ENCODE results near the gene OR10G8.
"Not testable (repeated sequence)": the region's sequence is repeated elsewhere in the genome, so short reads cannot be mapped to it uniquely, and the experiment has no call there.

Gene OR10G8, protein sequence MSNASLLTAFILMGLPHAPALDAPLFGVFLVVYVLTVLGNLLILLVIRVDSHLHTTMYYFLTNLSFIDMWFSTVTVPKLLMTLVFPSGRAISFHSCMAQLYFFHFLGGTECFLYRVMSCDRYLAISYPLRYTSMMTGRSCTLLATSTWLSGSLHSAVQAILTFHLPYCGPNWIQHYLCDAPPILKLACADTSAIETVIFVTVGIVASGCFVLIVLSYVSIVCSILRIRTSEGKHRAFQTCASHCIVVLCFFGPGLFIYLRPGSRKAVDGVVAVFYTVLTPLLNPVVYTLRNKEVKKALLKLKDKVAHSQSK

DNA sequence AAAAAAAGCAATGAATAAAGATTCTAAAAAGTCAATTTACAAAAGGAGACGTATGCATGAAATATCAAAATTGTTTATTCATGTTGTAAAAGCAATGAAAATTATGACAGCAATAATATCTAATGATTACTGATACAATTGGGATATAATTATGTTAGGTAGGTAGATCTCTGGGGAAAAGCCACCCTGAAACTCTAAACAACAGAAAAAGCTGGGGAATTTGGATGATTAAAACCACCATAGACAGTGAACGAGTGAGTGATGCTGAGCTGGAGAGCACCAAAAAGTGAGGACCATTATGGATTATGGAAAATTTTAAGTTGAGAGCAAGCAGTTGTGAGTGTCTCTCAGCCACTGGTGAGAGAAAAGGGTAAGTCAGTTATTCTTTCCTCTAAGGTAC lies at the start of gene OR10G8:
Gene OR10G8, plus strand, starts transcription at position 301 of the 400 bp plus-strand sequence. CDS start 2,825 bp downstream, outside the sequence.
- DNase-seq (ENCODE audit: low spot score), result no peak
- no peak for FAIRE-seq

DNA sequence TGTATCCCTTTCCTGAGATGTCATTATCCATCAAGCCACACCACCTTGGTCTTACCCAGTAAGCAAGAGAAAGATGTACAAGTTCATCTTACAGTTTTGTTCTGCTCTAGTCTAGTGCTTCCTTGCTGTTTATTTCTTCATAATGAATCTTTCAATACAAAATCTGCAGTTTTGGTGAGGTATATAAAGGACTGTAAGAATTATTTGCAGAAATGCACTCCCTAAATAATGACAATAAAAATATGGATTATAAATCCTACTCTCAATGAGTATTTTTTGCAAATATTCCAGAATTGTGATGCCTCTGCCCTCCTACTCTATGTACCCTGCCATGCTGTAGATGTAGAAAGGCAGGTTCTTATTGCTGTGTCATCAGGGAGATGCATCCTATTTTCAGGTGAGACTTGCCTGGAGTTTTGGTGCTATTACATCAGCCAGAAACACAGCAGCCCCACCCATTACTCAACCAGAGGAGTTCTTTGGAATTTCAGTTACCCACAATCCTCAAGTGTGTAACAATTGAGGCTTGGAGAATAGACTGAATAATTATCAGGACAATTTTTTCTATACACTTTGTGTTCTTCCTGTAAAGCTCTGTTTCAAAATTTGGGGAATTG lies 48.8 kb upstream of the OR10G8 start, which contains the start of gene OR10S1:
Gene OR10S1, minus strand, starts transcription at position 51 of the 617 bp plus-strand sequence. CDS start 117 bp downstream, outside the sequence.
- DNase-seq (ENCODE audit: low spot score), result no peak
- FAIRE-seq, result no peak

DNA sequence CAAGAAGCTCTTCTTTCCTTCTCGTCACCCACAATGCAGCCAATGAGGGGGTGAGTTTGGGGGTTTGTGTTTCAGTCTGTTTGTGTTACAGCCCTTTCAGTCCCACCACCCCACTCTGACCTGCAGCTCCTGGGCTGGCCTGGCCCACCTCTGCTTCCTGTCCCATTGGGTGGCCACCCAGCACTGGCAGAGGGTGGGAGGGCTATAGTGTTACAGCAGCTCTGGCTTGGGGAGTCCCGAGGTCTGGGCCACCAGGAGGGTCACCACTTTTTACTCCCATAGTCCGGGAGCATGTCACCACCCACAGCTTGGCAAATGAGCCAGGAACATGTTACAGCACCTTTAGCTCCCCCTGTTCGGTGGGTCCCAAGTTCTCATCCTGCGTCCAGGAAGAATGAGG lies 47.3 kb upstream of the OR10G8 start:
- no peak for DNase-seq (ENCODE audit: low spot score)
- no peak for FAIRE-seq

DNA sequence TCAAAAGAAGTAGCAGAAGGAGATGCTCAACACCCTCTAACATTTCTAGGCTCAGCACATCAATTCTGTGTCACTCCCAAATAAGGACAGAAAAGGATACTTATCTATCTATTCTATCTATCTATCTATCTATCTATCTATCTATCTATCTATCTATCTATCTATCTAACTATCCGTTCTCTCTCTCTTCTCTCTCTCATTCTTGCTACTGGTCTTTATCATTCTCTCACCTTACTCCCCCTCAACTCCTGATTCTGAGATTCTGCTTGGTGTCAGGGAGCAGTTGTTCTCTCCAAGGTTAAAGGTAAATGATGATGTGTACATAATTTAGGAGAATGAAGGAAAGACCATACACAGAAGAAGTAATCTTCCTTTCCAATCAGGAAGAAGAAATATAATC lies 31.5 kb upstream of the OR10G8 start, which contains the start of gene OR10G6:
Gene OR10G6, minus strand, starts transcription at position 43 of the 400 bp plus-strand sequence. Its CDS starts 0 bp downstream, at position 43.
- DNase-seq (ENCODE audit: low spot score) (no peak), FAIRE-seq (no peak)

DNA sequence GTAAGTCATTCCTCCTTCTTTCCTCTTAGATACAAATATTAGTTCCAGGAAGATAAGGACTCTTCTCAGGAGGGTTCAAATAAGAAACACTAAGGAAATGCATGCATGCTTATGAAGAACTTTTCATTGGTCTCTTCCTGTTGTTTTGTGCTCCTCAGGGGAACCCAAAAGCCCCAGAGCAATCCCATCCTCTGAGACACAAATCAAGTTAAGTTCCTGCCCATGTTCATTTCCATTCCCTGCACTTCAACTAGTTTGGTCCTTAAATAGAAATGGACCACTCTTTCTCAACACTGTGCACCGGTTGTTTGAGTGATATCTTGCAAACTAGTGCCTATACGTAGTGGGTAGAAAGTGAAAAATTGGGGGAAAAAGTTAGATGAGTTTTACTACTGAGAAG lies 13.9 kb upstream of the OR10G8 start, which contains the start of gene OR10G4:
Gene OR10G4, plus strand, starts transcription at position 301 of the 400 bp plus-strand sequence. CDS start 2,578 bp downstream, outside the sequence.
- FAIRE-seq (no peak), DNase-seq (ENCODE audit: low spot score) (no peak)

DNA sequence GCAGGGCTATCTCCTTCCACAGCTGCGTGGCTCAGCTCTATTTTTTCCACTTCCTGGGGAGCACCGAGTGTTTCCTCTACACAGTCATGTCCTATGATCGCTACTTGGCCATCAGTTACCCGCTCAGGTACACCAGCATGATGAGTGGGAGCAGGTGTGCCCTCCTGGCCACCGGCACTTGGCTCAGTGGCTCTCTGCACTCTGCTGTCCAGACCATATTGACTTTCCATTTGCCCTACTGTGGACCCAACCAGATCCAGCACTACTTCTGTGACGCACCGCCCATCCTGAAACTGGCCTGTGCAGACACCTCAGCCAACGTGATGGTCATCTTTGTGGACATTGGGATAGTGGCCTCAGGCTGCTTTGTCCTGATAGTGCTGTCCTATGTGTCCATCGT lies 10.8 kb upstream of the OR10G8 start:
- not testable (repeated sequence) for DNase-seq (ENCODE audit: low spot score); FAIRE-seq

DNA sequence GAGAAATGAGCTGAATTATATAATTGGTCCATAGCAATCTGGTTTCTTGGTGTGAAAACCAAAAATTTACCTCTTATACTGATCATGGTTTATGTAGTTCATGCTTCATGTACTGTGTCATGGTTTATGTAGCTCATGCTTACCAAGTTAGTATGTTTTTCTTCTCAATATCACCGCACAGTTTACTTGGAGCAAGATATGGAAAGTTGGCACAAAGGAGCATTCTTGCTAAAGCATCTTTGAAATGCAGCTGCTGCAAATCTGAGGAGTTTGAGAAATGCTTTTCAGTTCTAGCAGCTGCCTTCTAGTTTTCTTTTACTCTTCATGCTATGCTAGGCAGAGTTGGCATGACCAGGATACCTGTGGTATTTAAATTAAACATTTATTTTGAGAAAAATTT lies 10.1 kb downstream of the OR10G8 start:
- FAIRE-seq (no peak), DNase-seq (ENCODE audit: low spot score) (no peak)

DNA sequence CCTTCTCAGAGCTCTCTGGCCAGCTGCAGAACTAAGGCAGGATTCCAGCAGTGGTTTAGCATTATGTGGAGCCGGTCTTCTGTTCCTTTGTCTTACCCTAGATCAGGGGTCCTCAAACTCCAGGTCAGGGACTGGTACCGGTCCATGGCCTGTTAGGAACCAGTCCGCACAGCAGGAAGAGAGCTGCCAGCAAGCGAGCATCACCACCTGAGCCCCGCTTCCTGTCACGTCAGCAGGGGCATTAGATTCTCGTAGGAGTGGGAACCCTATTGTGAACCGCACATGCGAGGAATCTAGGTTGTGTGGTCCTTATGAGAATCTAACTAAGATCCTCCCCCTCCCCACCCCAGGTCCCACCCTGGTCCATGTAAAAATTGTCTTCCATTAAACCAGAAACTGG lies 13.0 kb downstream of the OR10G8 start:
- no peak for FAIRE-seq
- no peak for DNase-seq (ENCODE audit: low spot score)

DNA sequence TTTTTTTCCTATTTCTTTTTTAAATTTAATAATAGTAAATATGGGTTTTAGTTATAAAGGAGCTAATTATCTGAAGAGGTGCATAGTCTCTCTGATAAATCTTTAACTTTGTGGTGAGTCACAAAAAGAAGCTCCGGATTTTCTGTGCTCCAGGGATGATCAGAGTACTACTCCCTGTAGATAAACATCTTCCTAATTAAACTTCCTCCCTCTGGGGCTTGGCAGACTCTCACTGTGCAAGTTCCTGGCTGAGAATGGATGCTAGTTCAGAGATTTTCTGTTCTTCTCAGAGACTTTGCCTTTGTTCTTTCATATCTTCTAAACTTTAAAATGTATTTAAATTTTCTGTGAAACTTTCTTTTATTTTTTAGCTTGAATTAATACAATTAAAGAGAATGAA lies 14.7 kb downstream of the OR10G8 start, which contains the start of gene OR10G7:
Gene OR10G7, minus strand, starts transcription at position 72 of the 400 bp plus-strand sequence. CDS start 2,324 bp downstream, outside the sequence.
- DNase-seq (ENCODE audit: low spot score), result no peak

DNA sequence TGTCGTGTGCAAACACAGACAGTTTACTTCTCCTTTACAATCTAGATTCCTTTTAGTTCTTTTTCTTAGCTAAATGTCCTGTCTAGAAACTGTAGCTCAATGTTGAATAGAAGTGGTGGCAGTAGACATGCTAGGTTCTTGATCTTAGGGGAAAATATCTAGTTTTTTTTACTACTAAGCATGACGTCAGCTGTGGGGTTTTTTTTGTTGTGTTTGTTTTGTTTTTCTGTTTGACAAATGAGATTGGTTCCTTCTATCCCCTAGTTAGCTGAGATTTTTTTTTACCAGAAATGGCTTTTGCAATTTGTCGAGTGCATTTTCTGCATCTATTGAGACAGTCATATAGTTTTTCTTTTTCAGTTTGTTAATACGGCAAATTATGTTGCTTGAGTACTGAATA lies 16.8 kb downstream of the OR10G8 start:
- no peak for DNase-seq (ENCODE audit: low spot score)
- no peak for FAIRE-seq

More for the DNA sequence above, 14.7 kb downstream of the OR10G8 start, which contains the start of gene OR10G7:
- FAIRE-seq, result no peak

DNA sequence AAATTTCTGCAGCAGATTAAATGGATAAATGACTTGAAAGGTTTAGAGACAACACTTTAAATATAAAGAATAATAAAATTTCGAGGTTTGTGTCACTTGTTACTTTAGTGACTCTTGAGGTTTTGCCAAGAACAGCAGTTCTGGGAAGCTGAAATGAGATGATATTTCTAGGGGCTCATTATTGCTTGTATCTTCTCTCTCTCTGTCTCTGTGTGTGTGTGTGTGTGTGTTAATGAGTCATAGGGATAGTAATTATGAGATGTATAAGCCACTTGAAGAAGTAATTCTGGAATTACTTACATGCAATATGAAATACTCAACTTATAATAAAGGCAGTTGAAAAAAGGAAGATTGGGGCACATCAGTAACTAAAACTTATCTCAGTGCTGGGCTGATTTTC lies 24.1 kb downstream of the OR10G8 start:
- no peak for DNase-seq (ENCODE audit: low spot score)
- FAIRE-seq, result no peak

DNA sequence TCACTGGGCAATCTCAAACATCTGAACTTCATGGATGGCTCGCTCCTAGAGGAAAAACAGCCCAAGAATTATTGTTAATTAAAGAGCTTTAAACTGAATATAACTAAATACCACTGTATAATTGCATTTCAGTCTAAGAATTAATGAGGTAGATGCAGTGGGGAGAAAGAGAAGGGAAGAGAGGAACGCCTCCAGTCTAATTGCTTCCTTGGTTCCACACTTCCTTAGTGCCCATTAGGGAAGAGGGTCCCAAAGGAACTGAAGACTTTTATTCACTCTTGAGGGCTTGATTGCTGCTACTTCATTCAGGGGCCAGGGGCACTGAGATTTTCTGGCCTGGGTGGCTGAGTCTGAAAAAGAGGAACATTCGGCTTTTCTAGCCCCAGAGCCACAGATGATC lies 26.4 kb downstream of the OR10G8 start:
- DNase-seq (ENCODE audit: low spot score), result no peak
- no peak for FAIRE-seq

DNA sequence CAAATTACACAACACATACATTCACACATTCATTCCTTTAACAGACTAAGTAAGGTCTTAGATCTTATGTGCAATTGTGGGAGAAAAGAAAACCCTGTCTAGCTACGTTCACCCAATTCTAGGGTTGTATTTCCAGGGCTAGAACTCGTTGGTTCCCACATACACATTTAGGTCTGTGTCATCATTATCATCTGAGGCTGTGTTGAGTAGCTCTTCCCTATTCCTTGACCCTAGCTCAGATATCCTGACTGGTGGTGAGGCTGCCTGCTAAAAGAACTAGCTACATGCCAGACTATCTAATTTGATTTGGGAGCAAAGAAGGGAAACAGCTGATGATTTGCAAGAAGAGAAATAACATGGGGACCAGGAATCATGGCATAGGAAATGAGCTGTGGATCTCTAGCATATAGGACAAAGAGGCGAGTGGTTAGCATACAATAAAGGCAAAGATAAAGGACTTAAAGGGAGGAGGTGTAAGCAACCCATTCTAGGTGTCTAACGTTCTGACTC lies 42.1 kb downstream of the OR10G8 start:
- DNase-seq (ENCODE audit: low spot score) (no peak), FAIRE-seq (no peak)

DNA sequence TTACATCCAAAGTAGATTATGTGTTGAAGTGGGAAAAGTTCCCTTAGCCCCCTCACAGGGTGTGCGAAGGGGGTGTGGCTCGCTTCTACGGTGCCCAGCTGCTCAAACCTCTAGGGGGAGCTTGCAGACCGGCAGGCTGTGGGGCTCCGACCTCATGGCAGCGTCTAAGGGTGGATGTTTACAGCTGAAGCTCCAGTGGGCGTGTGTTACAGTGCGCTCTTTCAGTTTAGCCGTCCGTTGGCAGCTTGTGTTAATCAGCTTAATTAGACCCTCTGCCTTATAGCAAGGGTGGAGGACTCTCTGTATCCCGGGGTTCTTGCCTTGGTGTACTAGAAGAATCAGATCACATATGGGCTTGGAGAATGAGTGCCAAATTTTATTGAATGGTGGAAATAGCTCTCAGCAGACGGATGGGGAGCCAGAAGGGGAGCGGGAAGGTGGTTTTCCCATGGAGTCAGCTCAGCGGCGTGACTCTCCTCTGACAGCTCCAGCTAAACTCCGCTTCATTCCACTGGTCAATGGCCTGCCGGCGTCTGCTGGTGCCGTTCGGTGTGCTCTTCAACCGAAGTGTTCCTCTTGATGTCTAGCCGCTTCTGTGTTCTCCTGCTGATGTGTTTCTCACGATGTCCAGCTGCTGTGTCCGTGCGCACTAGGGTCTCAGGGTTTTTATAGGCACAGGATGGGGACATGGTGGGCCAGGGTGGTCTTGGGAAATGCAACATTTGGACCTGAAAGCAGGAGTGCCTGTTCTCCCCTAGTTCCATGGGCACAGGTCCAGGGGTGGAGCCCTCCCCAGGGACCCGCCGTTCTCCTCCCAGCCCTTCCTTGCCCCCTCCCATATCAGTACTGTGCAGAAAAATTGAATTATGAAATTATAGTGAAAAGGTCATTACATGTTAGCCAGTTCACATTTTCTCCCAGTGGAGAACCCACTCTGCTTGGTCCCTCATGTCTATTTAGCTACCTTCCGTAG lies 43.1 kb downstream of the OR10G8 start:
- no peak for DNase-seq (ENCODE audit: low spot score)
- no peak for FAIRE-seq

DNA sequence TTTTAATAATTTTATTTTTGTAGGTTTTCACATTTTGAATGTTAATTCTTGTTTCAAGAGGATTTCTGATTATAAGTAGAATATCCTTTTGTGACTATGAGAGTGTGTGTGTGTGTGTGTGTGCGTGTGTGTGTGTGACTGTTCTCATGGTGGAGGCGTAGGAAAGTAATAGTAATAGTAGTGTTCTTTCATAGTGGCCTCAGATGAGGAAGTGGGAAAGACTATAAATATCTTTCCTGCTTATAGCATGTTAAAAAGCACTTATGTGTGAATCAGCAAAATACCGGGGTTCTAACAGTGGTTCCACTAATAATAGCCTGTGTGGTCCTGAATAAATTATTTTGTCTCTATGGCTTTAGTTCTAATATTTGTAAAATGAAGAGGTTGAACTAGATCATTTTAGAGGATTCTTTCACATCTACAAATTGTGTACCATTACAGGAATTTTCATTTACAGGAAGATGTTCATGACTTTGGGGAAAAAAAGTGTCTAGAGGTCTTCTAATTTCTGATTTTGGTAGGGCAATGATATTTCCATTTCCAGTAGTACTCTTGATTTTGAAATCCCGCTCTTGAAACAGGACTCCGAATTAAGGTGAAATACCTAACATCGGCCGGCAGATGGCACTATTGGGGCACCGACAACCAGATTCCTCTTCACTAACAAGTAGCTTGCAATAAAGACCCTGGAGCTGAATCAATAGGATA lies 44.5 kb downstream of the OR10G8 start:
- peak; percentile 25 for DNase-seq (ENCODE audit: low spot score)
- no peak for FAIRE-seq

DNA sequence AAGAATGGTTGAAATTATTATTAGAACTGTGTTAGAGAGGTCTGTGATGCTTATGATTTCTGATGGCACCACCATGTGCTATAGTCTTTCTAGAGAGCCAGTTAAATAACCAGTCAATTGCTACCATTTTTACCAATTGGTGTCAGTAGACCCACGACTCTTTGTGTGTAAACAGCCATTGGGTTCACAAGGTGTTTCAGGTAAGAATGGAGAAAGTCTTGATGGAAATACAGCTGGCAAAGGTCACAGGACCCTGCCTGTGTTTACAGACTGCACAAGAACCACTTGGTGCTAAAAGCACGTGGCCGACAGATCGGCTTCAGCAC lies 45.0 kb downstream of the OR10G8 start:
- no peak for DNase-seq (ENCODE audit: low spot score)
- no peak for FAIRE-seq

DNA sequence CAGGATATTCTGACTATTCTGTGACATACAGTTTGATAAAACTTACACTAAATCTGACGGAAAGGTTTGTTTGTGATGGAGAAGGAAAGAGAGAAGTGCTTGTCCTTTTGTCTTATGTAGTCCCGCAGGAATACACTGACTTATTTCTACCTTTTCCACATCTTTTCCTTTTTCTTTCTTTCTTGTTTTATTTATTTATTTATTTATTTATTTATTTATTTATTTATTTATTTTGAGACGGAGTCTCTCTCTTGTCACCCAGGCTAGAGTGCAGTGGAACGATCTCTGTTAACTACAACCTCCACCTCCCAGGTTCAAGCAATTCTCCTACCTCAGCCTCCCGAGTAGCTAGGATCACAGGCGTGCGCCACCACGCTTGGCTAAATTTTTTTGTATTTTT lies 45.5 kb downstream of the OR10G8 start:
- FAIRE-seq, result no peak

DNA sequence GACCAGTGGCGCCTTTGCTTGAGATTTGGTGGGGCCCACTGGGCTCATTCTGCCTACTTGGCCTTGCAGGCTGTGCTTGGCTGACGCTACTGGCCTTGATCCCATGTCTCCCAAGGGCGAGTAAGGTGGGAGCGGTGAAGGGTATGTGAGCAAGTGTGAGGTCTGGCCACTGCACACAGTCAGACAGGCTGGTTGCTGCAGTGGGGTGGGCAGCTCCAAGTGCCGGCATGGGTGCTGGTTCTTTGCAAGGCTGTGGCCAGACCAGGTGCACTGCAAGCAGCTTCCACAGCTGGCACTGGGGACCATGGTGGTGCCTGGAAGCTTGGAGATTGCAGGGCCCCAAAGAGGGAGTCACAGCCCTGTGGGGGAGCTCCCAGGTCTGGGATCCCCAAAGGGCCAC lies 48.0 kb downstream of the OR10G8 start:
- DNase-seq (ENCODE audit: low spot score) (no peak), FAIRE-seq (no peak)

More for the DNA sequence above, 45.5 kb downstream of the OR10G8 start:
- no peak for DNase-seq (ENCODE audit: low spot score)

DNA sequence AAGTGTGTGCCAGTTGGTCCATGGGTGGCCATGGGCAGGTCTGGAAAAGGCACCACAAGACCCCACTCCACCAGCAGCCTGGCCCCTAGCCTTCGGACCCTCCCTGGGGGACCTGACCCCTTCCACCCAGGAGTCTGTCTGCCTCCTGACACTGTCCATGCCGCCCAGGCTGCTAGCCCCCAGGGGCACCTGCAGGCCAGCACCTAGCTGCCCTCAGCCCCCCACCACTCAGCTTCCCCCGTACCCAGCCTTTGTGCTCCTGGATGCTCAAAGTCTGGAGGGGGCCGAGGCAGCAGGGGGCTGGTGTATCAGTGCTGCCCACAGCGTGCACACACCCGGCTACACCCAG lies 48.9 kb downstream of the OR10G8 start:
- no peak for FAIRE-seq

DNA sequence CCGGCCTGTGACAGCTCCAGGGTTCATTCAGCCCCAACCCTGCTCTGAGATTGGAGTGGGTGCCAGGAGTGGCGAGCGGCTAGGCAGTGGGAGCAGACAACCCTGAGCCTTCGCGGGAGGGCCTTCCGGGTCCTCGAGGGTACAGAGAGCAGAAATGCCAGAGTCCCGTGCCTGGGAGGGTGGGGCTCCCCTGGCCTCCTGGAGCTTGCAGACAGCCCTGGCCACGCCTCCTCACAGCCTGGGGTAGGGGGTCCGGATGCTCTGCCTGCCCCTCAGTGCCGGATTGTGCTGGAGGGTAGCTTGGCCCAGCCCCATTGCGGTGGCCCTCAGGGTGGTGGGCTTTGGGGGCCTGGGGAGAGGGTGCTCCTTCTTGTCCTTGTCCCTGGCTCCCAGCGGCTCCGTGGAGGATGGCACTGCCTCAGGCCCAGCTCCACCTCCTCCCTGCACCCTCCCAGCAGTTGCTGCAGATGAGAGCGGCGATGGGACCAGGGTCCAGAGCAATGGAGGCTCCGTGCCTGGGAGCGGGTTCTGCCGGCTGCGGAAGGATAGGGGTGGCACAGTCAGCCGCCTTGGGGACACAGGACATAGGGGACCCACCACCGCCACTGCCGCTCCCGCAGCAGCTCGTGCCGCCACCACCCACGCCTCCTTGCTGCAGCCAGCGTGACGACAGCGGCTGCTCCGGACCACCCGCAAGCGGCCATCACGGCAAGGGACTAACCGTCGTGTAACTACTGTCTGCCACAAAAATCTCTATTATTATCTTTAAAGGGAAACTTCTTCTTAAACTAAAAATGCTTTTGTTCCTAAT lies 49.4 kb downstream of the OR10G8 start:
- no peak for FAIRE-seq

More for the DNA sequence above, 48.9 kb downstream of the OR10G8 start:
- no peak for DNase-seq (ENCODE audit: low spot score)

More for the DNA sequence above, 49.4 kb downstream of the OR10G8 start:
- no peak for DNase-seq (ENCODE audit: low spot score)
